GM21528 (cell line): ENCODE data around the gene SYTL1.
A peak's percentile ranks its signal among the peaks of the same experiment; 100 is the strongest.
"Not testable (repeated sequence)": the region's sequence is repeated elsewhere in the genome, so short reads cannot be mapped to it uniquely, and the experiment has no call there.

Experiments used
- ATAC-seq: cut with Tn5 transposase; IDR thresholded peaks from one replicate; pipeline ENCODE4 v1.9.1; 2021; ENCODE audit warnings: mild to moderate bottlenecking, moderate library complexity; ENCODE audit not compliant: unreplicated experiment, low FRiP score

Gene SYTL1

DNA sequence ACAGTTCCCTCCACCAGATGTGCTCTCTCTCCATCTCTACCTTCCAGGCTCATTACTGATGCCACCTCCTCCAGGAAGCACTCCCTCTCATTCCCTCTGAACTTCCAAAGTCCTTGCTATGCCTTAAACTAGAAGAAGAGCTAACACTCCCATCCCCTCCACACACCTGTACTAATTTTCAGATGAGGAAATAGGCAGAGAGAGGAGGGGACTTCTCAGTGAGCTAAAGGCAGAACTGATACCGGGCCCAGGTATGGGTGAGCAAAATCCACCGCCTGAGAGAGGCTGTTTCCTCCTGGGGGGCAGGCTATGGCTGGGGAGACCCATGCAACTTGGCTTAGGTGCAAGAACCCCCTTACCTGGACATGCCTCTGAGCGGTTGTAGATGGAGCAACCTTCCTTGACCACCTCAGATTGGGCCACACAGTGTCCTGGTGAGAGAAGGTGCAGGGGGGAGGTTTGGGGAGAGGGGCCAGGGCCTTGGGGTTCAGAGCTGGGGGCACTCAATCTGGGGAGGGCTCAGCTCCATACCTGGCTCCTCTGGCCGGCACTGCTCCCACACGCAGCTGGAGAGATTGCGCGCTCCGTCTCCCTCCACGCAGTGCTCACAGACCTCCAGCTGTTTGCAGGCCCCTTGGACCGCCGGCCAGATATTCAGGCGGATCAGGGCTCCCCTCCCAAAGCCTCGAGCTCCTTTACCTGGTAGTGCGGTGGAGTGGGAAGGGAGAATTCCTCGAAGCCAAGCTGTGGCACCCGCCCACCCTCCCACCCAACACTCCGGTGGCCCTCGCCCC, 40.3 kb downstream of the SYTL1 start:
- no peak for ATAC-seq

DNA sequence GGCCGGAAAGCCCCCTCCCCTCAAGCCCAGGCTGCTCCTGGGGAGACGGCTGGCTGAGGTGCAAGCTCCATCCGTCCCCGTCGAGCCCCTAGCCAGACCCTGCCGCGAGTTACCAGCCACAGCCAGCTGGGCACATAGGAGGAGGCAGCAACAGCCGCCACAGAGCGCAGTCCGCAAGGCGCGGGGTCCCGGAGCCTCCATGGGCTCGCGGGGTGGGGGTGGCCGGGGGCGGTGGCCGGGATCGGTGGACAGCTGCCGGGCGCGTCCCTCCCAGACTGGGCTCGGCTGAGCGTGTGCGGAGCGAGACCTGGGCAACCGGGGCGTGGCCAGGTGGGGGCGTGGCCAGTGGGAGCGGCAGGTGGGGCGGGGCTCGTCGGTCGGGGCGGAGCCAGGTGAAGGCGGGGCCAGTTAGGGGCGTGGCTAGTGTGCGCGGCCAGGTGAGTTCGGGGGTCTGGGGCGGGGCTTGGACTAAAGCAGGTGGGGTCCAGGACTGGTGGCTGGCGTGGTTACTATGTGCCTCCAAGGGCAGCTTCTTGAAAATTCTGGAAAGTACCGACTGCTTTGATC, 41.3 kb downstream of the SYTL1 start, which contains the start of gene CD164L2:
TSS of gene CD164L2 (minus strand) at position 295 of the 567 bp plus-strand sequence. CDS start at position 201, 94 bp downstream.
- no peak for ATAC-seq

DNA sequence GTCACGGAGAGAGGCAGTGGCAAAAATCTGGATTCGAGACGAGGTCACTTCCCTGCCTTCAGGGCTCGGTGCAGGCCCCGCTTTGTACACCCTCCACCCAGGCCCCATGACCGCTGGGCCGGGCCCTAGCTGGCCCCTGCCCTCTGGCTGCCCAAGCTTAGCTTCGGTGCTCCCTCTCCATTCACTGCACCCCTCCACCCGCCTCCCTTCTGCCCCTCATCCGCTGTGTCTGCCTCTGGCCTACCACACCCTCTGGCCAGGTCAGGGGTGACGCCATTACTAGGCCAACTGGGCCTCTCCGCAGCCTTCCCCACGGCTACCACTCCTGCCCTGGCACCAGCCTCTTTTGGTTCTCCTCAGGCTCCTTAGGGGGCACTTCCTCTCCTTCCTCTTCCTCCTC, 41.8 kb downstream of the SYTL1 start:
- no peak for ATAC-seq

DNA sequence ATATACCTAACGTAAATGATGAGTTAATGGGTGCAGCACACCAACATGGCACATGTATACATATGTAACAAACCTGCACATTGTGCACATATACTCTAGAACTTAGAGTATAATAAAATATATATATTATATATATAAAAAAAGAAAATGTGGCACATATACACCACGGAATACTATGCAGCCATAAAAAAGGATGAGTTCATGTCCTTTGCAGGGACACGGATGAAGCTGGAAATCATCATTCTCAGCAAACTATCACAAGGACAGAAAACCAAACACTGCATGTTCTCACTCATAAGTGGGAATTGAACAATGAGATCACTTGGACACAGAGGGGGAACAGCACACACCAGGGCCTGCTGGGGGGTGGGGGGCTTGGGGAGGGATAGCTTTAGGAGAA, 43.0 kb downstream of the SYTL1 start:
- not testable (repeated sequence) for ATAC-seq

DNA sequence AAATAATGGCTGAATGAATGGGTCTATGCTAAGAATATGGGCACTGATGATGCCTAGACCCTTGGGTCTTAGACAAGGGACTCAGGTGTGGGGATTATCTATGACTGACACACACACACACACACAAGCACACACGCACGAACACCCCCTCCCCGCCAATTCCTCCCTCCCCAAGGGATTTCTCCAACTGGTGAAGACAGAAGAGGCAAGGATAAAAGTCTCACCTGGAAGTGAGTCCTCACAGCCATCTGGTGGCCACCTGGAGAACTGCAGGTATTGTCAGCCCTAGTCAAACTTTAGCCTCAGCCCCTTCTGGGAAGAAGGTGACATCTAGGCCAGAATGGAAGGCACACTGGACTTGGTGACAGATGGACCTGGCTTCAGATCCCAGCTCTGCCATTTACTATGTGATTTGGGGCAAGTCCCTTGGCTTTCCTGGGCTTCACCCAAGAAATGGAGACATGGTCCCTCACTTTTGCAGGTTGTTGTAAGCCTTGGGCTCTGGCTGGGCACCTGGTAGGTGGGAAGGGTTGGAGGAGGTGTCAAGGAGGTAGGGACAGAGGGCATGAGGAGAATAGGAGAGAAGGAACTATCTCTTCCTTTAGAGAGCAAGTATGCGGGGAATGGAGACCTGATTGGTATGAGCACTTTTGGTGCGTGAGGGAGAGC, 46.6 kb downstream of the SYTL1 start:
- no peak for ATAC-seq

DNA sequence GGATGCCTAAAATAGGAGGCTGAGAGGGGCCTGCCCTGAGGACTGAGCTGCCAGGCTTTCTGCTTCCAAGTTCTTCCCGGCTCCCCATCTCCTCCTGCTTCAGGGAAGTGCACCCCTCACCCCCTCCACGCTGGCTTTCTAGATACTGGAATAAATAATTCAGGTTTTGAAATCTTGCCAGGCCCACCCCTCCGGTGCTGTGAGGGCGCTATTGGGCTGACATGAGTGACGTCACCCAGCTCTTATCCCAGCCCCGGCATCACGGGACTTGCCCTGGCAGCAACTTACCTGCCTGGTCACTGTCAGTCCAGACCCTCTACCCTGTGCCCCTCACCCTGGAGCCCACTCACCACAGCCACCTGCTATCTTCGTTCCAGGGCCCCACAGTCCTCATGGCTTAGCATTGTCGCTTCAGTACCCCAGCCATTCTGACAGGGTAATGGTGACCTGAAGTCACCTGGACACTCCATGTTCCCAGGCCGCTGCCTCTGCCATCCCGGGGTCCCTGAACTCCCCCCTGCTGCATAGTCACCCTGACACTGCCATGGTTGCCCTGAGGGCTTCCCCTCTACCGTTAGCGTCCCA, 49.8 kb downstream of the SYTL1 start:
- no peak for ATAC-seq

DNA sequence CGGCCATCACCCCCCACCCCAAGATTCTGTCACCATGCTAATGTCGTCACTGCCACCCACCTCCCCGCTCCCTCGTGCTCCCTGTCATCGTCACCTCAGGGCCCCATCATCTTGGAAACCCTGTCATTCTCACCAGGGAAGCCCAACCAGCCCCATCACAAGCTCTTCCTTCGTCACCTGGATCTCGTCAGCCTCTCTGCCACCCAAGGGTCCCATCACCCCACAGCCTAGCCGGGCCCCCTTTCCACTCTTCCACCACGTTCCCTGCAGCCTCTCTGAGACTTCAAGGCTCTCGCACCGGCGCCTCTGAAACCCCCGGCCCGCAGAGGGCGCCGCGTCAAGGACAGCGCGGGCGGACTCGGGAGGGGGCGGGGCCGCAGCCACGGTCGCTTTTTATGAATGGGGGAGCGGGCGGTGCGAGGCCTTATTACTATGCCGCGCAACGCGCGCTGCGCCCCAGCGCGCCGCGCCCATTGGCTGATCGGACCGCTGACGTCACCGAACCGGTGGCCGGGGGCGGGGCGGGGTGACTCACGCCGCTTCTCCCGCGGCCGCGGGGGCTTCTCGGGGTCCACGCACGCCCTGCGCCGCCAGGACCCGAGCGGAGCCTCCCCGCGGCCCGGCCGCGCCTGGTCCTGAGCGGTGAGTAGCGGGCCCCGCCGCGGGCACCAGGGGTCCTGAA, 50.4 kb downstream of the SYTL1 start, which contains the start of gene GPR3:
TSS of gene GPR3 (plus strand) at position 527 of the 682 bp plus-strand sequence. CDS start 1,177 bp downstream, outside the sequence.
- ATAC-seq, result peak; percentile 54

DNA sequence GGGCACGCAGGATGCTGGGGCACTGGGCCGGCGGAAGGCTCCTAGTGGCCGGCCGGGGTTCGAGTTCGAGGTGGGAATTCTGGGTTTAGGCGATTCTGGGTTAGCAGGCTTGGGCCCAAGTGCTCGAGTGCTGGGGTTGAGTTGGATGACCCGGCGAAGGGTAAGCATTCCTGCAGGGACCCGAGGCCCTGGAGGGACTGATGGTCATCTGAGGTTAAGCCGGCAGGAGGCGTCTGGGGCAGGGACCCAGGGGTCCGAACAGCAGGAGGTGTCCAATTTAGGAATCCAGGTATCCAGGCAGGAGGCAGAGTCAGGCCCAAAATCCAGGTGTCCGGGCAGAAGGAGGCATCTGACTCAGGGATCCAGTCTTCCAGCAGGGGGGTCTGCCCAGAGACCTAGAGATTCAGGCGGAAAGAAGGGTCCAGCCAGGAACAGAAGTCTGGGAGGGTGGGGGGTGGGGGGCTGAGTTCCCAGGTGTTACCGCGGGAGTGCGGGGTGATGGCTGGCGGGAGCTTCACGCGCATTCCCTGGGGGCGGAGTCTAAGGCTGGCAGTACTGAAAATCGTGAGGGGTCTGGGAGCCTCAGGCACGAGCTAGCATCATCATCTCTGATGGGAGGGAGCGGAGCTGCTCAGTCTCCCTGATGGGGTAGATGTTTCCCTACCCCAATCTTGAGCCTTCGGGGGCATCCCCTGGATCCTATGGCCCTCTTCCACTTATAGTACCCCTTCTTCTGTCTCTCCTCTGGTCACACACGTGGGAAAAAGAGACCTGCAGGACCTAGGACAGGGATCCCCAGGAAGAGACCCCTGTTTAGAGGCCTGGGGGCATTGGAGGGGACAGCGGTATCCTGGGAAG, 51.2 kb downstream of the SYTL1 start:
- no peak for ATAC-seq

DNA sequence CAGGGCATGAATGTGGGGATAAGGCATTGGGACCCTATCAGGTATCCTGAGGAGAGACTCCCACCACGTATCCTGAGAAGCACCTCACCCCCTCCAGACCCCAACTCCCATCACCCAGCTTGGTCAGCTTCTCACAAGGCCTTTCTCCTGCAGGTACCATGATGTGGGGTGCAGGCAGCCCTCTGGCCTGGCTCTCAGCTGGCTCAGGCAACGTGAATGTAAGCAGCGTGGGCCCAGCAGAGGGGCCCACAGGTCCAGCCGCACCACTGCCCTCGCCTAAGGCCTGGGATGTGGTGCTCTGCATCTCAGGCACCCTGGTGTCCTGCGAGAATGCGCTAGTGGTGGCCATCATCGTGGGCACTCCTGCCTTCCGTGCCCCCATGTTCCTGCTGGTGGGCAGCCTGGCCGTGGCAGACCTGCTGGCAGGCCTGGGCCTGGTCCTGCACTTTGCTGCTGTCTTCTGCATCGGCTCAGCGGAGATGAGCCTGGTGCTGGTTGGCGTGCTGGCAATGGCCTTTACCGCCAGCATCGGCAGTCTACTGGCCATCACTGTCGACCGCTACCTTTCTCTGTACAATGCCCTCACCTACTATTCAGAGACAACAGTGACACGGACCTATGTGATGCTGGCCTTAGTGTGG, 51.9 kb downstream of the SYTL1 start:
- no peak for ATAC-seq

DNA sequence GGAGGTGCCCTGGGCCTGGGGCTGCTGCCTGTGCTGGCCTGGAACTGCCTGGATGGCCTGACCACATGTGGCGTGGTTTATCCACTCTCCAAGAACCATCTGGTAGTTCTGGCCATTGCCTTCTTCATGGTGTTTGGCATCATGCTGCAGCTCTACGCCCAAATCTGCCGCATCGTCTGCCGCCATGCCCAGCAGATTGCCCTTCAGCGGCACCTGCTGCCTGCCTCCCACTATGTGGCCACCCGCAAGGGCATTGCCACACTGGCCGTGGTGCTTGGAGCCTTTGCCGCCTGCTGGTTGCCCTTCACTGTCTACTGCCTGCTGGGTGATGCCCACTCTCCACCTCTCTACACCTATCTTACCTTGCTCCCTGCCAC, 52.4 kb downstream of the SYTL1 start:
- no peak for ATAC-seq

DNA sequence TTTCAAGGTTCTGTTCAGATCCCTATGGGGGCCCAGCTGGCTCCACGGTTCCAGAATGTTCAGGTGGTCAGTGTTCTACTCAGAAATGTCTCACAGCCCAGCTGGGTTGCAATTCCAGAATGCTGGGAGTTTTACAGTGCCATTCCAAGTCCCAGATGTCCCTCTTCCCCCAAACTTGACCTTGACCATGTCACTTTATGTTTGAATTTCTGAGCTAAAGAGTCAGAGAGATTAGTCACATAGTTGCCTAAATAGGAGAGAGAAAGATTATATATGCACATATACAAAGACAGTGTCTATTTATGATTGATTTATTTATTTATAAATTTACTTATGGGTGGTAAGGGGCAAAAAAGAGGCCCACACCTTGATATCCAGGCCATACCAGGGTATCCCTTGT, 53.1 kb downstream of the SYTL1 start:
- no peak for ATAC-seq

DNA sequence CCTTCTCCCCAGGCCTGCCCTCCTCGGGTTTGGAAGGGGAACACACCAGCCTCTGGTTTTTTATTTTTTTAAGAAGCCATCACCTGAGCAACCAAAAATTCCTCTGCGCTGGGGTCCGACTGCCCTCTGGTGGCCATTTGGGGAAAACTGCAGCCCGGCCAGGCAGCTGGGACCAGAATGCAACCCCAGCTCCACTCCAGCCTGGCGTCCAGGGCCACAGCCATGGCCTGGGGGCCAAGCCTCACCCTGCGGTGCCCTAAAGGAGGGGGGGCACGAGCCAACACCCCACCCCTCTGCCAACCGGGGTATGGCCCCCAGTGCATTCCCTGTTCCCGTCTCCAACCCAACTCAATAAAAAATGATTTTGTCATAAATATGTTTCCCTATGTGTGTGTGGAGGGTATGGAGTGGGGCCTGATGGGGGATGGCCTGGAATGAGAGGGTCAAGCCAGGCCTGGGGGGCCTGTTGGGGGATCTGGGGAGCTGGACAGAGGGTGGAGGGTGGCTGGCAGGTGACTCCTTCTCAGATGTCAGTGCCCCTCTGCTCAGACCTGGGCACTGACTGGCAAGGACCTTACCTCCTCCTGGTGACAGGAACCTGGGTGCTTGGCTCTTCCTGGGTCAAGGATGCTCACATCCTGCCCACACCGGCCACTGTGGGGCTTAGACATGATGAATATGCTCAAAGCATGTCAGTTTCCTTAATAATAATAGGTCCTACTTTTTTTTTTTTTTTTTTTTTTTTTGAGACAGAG, 53.8 kb downstream of the SYTL1 start:
- ATAC-seq, result no peak

DNA sequence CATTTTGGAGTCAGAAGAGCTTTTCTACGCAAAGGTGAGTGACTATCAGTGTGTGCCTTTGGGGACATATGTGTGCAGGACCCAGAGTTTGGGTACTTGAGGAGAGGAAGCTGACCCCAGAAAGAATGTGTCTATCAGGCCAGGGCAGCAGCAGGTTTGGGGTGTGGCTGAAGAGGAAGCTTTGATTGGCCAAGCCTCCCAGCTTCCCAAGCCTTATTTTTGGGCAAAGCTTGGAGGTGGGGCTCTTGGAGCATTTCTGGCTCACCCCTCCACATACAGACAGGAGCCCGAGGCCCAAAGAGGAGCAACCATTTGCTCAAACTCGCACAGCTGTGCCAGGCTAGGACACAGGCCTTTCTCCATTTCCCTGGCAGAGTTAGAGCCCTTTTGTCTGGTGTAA, 55.3 kb downstream of the SYTL1 start:
- no peak for ATAC-seq

DNA sequence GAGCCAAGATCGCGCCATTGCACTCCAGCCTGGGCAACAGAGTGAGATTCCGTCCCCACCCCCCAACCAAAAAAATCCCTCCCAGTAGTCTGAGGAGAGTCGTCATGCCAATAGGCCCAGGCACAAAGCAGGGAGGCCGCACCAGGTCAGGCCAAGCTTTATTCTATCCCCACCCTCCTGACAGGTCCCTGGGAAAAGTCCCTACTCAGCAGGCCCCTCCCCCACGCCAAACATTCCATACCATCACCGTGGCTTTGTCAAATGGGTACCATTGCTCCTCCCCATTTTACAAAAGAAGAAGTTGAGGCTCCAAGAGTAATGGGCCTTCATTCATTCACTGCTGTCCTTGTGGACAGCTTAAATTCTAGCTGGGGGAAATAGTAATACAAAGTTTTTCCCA, 55.9 kb downstream of the SYTL1 start:
- ATAC-seq, result no peak

DNA sequence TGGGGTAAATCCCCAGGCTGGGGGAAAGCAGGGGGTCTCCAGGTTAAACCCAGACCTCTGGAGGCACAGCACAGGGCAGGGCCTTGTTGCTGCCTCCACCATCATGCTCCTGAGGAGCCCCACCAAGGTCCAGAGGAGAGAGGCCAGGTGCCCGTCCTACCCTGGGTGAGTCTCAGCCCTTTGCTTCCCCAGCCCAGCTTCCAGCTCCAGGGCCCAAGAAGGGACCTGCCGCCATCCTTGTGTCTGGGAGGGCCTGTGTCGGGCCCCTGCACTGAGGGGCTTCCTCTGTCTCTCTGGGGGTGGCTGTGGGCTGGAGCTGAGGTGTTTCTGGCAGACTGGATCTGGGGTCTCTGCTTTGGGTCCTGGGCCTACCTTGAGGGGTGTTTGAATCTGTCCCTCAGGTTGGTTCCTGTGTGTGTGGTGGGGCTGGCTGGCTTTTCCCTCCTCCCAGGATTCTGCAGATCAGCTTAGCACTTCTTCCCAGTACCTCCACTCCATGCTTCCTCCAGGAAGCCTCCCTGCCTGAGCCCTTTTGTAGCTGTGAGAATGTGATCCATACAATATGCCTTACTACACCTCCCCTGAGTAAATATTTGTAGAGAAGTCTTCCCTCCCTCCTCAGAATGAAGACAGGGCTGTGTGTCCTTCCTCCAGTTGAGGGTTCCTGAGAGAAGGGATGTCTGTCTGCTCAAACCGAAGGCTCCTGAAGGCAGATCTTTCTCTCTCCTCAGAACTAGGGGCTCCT, 56.8 kb downstream of the SYTL1 start:
- ATAC-seq, result no peak

DNA sequence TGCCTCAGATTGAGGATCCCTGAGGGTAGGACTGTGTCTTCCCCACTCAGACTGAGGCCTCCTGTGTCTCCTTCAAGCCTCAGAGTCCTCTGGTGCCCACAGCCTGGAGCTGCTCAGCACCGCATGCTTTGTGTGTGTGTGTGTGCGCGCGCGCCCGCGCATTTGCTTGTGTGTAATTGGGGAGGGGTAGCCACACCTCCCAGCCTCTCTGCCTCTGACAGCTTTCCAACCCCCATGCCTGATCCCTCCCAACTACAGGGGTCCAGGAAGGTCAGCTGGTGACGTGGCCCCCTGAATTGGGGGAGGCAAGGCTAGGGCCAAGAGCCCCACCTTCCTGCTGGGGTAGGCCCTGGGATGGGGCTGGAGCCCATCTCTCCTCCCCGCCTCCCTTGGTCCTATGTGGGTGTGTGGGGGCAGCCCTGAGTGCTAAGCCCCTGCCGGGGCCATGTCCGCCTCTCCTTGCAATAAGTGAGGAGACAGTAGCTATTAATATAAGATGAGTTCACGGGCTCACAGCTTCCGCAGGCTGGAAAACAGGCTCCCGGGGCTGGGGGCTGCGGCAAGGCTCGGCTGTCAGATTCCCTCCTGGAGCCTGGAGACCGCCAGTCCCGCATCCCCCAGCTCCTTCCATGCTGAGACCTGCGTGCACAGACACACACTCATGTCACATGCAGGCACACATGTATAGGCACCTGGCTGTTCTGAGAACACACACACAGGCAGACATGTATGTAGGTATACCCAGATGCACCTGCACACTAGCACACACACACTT, 57.6 kb downstream of the SYTL1 start:
- no peak for ATAC-seq
